NCI-H1694 treated with DMSO at 0.1 percent for 48 hours (cell line): ENCODE results near the gene ITGB6.

Source experiments
- DNase-seq: peaks from one replicate; lab custom pipeline; 2025; lab: John Stamatoyannopoulos, UW

Gene ITGB6

DNA sequence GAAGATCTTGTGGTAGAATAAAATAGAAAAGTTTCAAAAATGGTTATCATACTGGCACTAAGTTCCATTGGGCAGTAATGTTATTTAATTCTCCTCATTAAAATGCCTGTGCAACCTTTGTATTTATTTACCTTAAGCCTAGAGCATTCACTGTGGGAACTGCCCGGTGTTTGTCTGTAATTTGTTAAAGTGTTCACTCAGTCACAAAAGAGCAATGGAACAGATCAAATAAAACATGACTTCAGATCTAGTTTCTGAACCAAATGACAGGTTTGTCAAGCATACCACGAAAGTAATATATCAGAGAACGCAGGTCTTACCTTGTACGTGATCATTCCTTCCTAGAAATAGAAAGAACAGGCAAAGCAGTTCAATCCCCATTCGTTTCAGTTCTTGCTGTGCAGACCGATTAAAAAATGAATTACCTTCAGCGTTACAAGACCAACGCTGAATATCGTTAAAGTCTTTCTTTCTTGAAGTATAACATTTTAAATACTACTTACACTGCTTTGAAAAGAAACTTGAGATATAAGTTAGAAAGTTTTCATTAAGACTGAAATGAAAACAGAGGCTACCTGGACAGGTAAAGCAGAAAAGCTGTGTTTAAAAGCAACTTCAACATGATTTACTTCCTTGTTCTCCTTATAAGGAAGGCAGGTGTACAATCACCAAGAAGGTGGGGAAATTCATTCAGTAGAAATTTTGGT is at the start of gene ITGB6:
ITGB6 (minus strand) TSS at position 590 of the 707 bp plus-strand sequence; CDS start at position 381, 209 bp downstream.
- DNase-seq, result no peak

DNA sequence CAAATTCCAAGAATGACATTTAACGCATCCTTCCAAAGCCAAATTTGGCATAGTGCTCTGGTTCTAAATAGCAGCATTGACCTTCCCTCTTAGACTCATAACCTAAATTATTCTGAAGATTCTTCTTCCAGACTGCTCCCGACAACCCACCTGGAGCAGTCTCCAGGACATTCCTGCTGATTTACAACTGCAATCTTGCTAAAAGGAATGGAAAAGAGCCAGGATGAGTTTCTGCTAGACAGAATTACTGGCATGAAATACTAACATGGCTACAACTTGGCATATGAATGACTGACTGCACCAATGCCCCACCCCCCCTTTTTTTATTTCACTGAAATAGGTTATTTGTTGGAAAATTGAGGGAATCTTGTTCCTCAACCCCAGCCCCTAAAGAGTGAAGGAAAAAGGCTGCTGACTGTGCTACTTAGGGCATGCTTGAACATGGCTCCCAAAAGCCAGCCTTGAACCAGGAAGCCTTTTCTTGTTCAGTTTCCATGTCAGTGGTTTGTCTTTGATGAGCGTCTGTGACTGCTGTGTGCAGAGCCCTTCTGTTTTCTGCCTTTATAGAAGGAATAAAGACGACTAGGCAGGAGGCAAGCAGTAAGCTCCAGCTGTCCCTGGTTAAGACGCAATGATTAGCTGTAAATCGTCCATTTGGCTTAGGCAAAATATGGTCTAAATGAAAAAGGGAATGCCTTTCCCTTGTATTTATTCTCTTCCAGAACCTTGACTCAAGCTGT is 47.4 kb upstream of the ITGB6 start:
- no peak for DNase-seq

- DNase-seq, result no peak
Observed at GRCh38 chr2:160246356-160246755, 46.3 kb upstream of the ITGB6 start.

GRCh38 chr2:160245614-160246155 is 45.6 kb upstream of the ITGB6 start:
- DNase-seq, result no peak

- DNase-seq, result no peak
Observed at GRCh38 chr2:160242893-160243564, 43.0 kb upstream of the ITGB6 start.

- DNase-seq, result no peak
Observed at GRCh38 chr2:160241251-160242137, 41.4 kb upstream of the ITGB6 start.

- no peak for DNase-seq
Observed at GRCh38 chr2:160239436-160239835, 39.4 kb upstream of the ITGB6 start.

DNA sequence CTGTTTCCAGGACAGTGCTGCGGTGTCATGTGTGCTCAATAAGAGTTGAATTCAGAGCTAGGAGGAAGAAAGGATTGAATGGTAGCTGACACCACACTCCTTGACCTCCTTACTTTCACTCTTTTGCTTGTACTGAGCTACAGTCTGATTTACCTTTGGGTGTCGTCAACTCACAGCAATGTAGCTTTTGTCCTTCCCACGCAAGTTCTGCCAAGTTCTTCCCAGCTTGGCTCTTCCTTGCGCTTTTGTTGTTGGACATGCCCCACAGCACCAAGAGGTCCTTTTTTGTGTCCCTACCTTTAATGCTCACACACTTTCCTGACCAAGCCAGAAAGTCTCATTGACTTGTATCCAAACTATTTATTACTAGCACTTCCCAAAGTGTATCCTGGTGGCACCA is 38.3 kb upstream of the ITGB6 start:
- no peak for DNase-seq

GRCh38 chr2:160232905-160233475 is 32.9 kb upstream of the ITGB6 start:
- DNase-seq, result no peak

- DNase-seq, result no peak
Observed at GRCh38 chr2:160229591-160229990, 29.5 kb upstream of the ITGB6 start.

- DNase-seq, result no peak
Observed at GRCh38 chr2:160228141-160228917, 28.3 kb upstream of the ITGB6 start.

- DNase-seq, result no peak
Observed at GRCh38 chr2:160227293-160227915, 27.3 kb upstream of the ITGB6 start.

DNA sequence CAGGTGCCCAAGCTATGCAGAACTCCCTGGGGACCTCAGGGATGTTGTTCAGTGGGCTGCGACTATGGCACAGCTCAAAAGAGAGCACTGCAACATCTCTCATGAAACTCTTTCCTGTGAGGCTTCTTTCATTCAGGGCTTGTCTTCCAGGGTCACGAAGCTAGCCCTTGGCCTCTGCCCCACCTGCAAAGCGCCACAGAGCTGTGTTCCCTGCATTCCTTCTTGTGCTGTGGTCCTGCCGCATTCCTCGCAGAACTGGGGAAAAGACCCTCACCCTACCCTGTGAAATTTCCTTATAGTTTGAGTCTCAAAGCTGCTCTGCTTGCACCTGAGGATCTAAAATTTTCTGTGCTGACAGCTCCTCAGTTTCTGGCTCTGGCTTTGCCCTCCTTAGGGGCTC is 26.3 kb upstream of the ITGB6 start:
- DNase-seq, result no peak

DNA sequence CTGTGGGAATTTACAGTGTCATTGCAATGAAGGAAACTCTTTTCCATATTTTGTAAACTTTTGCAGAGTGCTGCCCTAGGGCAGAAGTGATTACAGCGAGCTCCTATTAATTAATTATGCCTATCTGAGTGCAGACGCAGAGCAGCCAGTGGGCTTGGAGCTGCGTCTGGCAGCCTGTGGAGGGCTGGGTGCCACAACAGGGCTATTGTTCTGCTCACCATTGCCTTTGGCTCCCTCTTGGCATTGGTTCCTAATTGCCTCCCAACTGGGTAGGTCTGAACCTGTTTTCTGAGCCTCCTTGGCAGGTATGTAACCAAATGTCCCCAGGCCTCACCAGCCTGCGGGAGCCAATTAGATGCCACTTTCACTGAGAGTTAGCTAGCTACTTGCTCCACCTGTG is 25.6 kb upstream of the ITGB6 start:
- DNase-seq, result no peak

DNA sequence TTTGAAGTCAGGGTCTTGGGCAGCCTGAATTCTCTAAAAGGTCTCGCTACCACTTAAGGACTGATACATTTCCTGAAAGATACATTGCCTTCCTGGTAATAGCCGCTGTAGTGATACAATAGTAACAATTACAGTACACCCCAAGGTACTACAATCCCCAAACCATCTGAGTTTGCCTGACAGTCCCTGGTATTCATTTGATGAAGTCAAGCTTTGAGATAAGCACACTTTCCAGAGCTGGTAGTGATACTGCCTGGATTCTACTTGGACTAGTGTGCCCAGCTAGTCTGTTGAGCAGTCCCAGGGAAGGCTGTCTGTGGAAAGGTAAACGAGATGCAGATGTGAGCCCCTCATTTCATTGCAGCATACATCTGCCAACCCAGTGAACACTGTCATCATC is 24.4 kb upstream of the ITGB6 start:
- no peak for DNase-seq

GRCh38 chr2:160224060-160224459 is 24.0 kb upstream of the ITGB6 start:
- no peak for DNase-seq

GRCh38 chr2:160223560-160223959 is 23.5 kb upstream of the ITGB6 start:
- no peak for DNase-seq

DNA sequence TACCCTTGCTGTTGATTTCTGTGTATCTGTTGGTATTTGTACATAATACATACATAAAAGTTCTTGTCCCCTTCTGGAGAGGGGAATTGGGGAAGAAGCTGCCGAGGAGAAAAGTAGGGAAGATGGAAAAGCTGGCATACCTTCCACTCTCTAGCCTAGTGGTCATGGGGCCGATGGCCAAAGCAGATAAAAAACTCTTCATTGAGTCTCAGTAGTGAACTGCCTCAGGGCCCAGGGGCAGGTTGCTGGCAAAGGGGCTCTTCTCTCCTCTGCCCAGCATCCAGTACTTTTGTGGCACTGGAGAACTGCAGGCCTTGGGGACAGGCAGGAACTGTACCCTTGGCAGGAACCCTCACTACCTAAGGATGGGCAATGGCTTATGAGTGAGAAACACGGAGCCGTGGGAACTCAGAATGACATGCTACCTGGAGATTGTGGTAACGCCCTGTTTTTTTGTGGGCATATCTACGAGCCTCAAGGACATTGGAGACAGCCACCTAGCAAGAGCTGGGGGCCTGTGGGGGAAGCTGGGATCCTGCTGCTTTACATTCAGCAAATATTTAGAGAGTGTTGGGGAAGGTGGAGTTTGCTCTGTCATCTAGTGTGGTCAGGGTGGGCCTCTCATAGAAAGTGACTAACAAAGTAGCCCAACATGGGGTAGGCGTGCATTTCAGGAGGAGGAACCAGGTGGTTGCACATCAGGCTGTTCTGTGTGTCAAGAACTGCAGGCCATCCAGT is 22.6 kb upstream of the ITGB6 start:
- DNase-seq, result no peak
